ENCODE data around the gene AIM2. TPM values are rescaled to one million over a fixed set of nuclear protein-coding genes. Genes with fewer than 3 reads are reported as not detected.

The AIM2 gene
- 2.4 TPM for total RNA-seq
- long read RNA-seq, result 0 reads

GRCh38 chr1:159076438-159077119, at the start of gene AIM2:
Gene AIM2, minus strand, starts transcription at chr1:159076766. Its CDS starts 3,267 bp downstream, at chr1:159073499.
- Histone ChIP-seq H3K4me1 (peaks cover 4% of the 10 kb centered on the region), H3K4me3 (peak within 1 kb of the TSS; percentile 28), H3K36me3 (no peaks in the 10 kb centered on the region), H3K27ac (peak within 1 kb of the TSS; percentile 76), H3K9me3 (no peaks in the 10 kb centered on the region), H3K27me3 (ENCODE audit: low read depth) (no peaks in the 10 kb centered on the region)
- ATAC-seq (peak; percentile 78 to 89), DNase-seq (no peak)
- intact Hi-C loops (cut with DNase I), result no loop called here
- no peak for TF ChIP-seq CTCF (IDR thresholded peaks at IDR 0.05)

- intact Hi-C loops (cut with DNase I), result no loop called here
- H3K27ac ChIP-seq, result no peak overlapping the region
- ATAC-seq, result no peak
- no peaks in the 10 kb centered on the region for H3K9me3 ChIP-seq
- no peaks in the 10 kb centered on the region for H3K27me3 ChIP-seq (ENCODE audit: low read depth)
- H3K4me1 ChIP-seq, result no peaks in the 10 kb centered on the region
- H3K36me3 ChIP-seq, result no peaks in the 10 kb centered on the region
- no peak for DNase-seq
- no peak overlapping the region for H3K4me3 ChIP-seq
- no peak for TF ChIP-seq CTCF (IDR thresholded peaks at IDR 0.05)
These were observed 47.0 kb upstream of the AIM2 start for GRCh38 chr1:159123587-159123986.

DNA sequence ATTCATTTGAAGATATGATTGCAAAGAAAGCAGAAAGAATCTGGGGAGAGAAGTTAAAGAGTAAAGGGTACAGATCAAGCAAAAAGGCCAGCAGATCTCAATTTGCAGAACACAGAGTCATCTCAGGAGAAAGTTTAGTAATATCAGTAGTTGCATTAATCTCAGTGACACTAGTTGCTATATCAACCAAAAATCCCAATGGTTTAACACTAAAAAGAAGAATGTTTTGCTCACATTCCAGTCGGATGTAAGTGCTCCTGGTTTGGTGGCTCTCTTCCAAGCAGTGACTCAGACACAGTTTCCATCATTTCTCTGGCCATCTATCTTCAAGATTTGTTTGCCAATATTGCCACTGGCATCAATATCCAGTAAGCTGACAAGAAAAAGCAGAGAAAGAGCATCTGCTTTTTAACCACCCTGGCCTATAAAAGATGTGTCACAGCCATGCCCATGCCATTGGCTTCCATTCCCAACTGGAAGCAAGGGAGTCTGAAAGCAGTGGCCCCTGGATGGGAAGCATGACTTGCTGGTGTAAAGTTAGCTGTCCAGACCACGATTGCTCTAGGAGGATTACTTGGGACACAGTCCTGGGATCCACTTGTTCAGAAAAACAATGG, 45.5 kb upstream of the AIM2 start:
- ATAC-seq, result no peak
- Histone ChIP-seq H3K9me3 (no peaks in the 10 kb centered on the region), H3K4me3 (no peak overlapping the region), H3K36me3 (no peaks in the 10 kb centered on the region), H3K27ac (no peak overlapping the region), H3K27me3 (ENCODE audit: low read depth) (no peaks in the 10 kb centered on the region), H3K4me1 (no peaks in the 10 kb centered on the region)
- intact Hi-C loops (cut with DNase I), result no loop called here
- no peak for TF ChIP-seq CTCF (IDR thresholded peaks at IDR 0.05)
- no peak for DNase-seq

DNA sequence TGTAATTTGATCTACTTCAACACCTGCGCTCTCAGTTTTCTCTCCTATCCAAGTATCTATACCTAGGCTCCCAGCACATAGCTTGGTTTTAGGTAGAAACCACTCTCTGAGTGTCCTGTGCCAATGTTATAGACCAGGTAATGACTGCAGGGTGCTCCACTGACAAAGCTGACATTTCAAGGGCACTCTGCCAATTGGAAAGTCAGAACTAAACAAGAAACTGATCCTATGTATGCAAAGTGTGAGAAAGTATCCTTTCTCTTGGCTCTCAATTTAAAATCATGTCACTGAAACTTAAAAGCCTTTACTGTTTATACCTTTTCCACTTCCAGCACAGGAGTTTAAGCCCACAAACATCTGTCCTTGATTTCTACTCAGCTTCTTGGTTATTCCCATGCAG, 45.0 kb upstream of the AIM2 start:
- Histone ChIP-seq H3K4me1 (no peaks in the 10 kb centered on the region), H3K27ac (no peak overlapping the region), H3K27me3 (ENCODE audit: low read depth) (no peaks in the 10 kb centered on the region), H3K9me3 (no peaks in the 10 kb centered on the region), H3K4me3 (no peak overlapping the region), H3K36me3 (no peaks in the 10 kb centered on the region)
- ATAC-seq, result no peak
- no peak for DNase-seq
- intact Hi-C loops (cut with DNase I), result no loop called here
- TF ChIP-seq CTCF (IDR thresholded peaks at IDR 0.05), result no peak

- intact Hi-C loops (cut with DNase I), result no loop called here
- H3K27ac ChIP-seq, result no peak overlapping the region
- no peaks in the 10 kb centered on the region for H3K27me3 ChIP-seq (ENCODE audit: low read depth)
- no peaks in the 10 kb centered on the region for H3K9me3 ChIP-seq
- no peak overlapping the region for H3K4me3 ChIP-seq
- no peaks in the 10 kb centered on the region for H3K36me3 ChIP-seq
- H3K4me1 ChIP-seq, result no peaks in the 10 kb centered on the region
- ATAC-seq (no peak), DNase-seq (no peak)
- no peak for TF ChIP-seq CTCF (IDR thresholded peaks at IDR 0.05)
These were observed 43.8 kb upstream of the AIM2 start for GRCh38 chr1:159120317-159120716.

All from lower lobe of right lung (tissue), 2 donors.